ENCODE data around the gene HEG1.

HEG1 gene

GRCh38 chr3:125057186-125057850, 1.5 kb upstream of the HEG1 start:
- H3K9me3 ChIP-seq = no peaks in the 10 kb centered on the region
- no peak for DNase-seq
- intact Hi-C loops (cut with DNase I; ENCODE audit: low total_unique reads) = loop anchor here (10.0 kb wide), 2 partner anchors 87 to 273 kb away; no protein-coding TSS in a partner anchor
- no peak for TF ChIP-seq CTCF (IDR thresholded peaks at IDR 0.05)
- H3K4me3 ChIP-seq = no peak overlapping the region
- peak overlapping the region; percentile 96 for H3K27ac ChIP-seq
- H3K4me1 ChIP-seq = peaks cover 0 to 60% (median 44%) of the 10 kb centered on the region in 4 donors
- H3K36me3 ChIP-seq = no peaks in the 10 kb centered on the region
- no peaks in the 10 kb centered on the region for H3K27me3 ChIP-seq

- peaks cover 0 to 61% (median 38%) of the 10 kb centered on the region in 4 donors for H3K4me1 ChIP-seq
- no peaks in the 10 kb centered on the region for H3K36me3 ChIP-seq
- intact Hi-C loops (cut with DNase I; ENCODE audit: low total_unique reads) = loop anchor here (10.0 kb wide), 2 partner anchors 89 to 271 kb away; no protein-coding TSS in a partner anchor
- H3K9me3 ChIP-seq = no peaks in the 10 kb centered on the region
- peak overlapping the region; percentile 83 to 89 for H3K4me3 ChIP-seq
- H3K27ac ChIP-seq = peak overlapping the region; percentile 96
- DNase-seq = no peak
- TF ChIP-seq CTCF (IDR thresholded peaks at IDR 0.05) = no peak
- H3K27me3 ChIP-seq = no peaks in the 10 kb centered on the region
Measured at GRCh38 chr3:125055331-125055912, 375 bp downstream of the HEG1 start.

GRCh38 chr3:125054449-125055329, 1.1 kb downstream of the HEG1 start:
- Histone ChIP-seq H3K27ac (peak overlapping the region; percentile 96), H3K36me3 (no peaks in the 10 kb centered on the region), H3K9me3 (no peaks in the 10 kb centered on the region), H3K27me3 (no peaks in the 10 kb centered on the region), H3K4me1 (peaks cover 0 to 66% (median 38%) of the 10 kb centered on the region in 4 donors), H3K4me3 (peak overlapping the region; percentile 83 to 89)
- no peak for DNase-seq
- intact Hi-C loops (cut with DNase I; ENCODE audit: low total_unique reads) = loop anchor here (10.0 kb wide), 2 partner anchors 90 to 270 kb away; no protein-coding TSS in a partner anchor
- peak in 1 of 2 experiments; percentile 15 for TF ChIP-seq CTCF (IDR thresholded peaks at IDR 0.05)

GRCh38 chr3:125054062-125054448, 1.7 kb downstream of the HEG1 start:
- no peaks in the 10 kb centered on the region for H3K9me3 ChIP-seq
- TF ChIP-seq CTCF (IDR thresholded peaks at IDR 0.05) = no peak
- peak overlapping the region; percentile 83 to 89 for H3K4me3 ChIP-seq
- intact Hi-C loops (cut with DNase I; ENCODE audit: low total_unique reads) = loop anchor here (10.0 kb wide), 2 partner anchors 91 to 269 kb away; no protein-coding TSS in a partner anchor
- H3K27ac ChIP-seq = peak overlapping the region; percentile 96
- no peak for DNase-seq
- no peaks in the 10 kb centered on the region for H3K27me3 ChIP-seq
- no peaks in the 10 kb centered on the region for H3K36me3 ChIP-seq
- H3K4me1 ChIP-seq = peaks cover 0 to 73% (median 40%) of the 10 kb centered on the region in 4 donors

- Histone ChIP-seq H3K4me1 (peaks cover 0 to 79% (median 44%) of the 10 kb centered on the region in 4 donors), H3K9me3 (no peaks in the 10 kb centered on the region), H3K27ac (peak overlapping the region; percentile 96), H3K36me3 (no peaks in the 10 kb centered on the region), H3K27me3 (no peaks in the 10 kb centered on the region), H3K4me3 (peak overlapping the region in 1 of 2 donors; percentile 83)
- no peak for TF ChIP-seq CTCF (IDR thresholded peaks at IDR 0.05)
- intact Hi-C loops (cut with DNase I; ENCODE audit: low total_unique reads) = loop anchor here (10.0 kb wide), 2 partner anchors 91 to 269 kb away; no protein-coding TSS in a partner anchor
- no peak for DNase-seq
Measured at GRCh38 chr3:125053304-125053699, 2.5 kb downstream of the HEG1 start.

Measured in tibial artery (tissue), 4 donors.